Ishikawa (cell line): ENCODE data around the gene CTSS.

Experiments
- CEBPB ChIP-seq: IDR thresholded peaks from 2 replicates; pipeline ENCODE4 v1.6.1; 2012
- EGR1 ChIP-seq: IDR thresholded peaks from 2 replicates; pipeline ENCODE4 v1.6.1; 2012
- EP300 ChIP-seq: IDR thresholded peaks from 2 replicates; pipeline ENCODE4 v1.6.1; 2012; ENCODE audit warnings: borderline replicate concordance
- FOXM1 ChIP-seq: IDR thresholded peaks from 2 replicates; pipeline ENCODE4 v1.6.1; 2012; ENCODE audit warnings: low read depth, borderline replicate concordance
- MAX ChIP-seq: IDR thresholded peaks from 2 replicates; pipeline ENCODE4 v1.6.1; 2012
- NFIC ChIP-seq: IDR thresholded peaks from 2 replicates; pipeline ENCODE4 v1.6.1; 2012
- RAD21 ChIP-seq: IDR thresholded peaks from 2 replicates; pipeline ENCODE4 v1.6.1; 2012; ENCODE audit warnings: low read depth
- REST ChIP-seq: IDR thresholded peaks from 2 replicates; pipeline ENCODE4 v1.6.1; 2012; ENCODE audit warnings: low read depth, mild to moderate bottlenecking
- TAF1 ChIP-seq: IDR thresholded peaks from 2 replicates; pipeline ENCODE4 v1.6.1; 2012; ENCODE audit warnings: low read depth, mild to moderate bottlenecking
- USF1 ChIP-seq: IDR thresholded peaks from 2 replicates; pipeline ENCODE4 v1.6.1; 2012
- YY1 ChIP-seq: IDR thresholded peaks from 2 replicates; pipeline ENCODE4 v1.6.1; 2012; ENCODE audit warnings: low read depth

- TF ChIP-seq MAX = no peak
- TF ChIP-seq NFIC = no peak
- TF ChIP-seq EGR1 = no peak
- TF ChIP-seq FOXM1 = no peak
- TF ChIP-seq RAD21 = no peak
- no peak for TF ChIP-seq TAF1
- no peak for TF ChIP-seq EP300
- TF ChIP-seq USF1 = no peak
- no peak for TF ChIP-seq REST
- TF ChIP-seq YY1 = no peak
- no peak for TF ChIP-seq CEBPB
Observed at GRCh38 chr1:150749720-150750311, 15.8 kb downstream of the CTSS start.
